MCF 10A (cell line): ENCODE results near the gene OTOP2. TPM values are rescaled to one million over a fixed set of nuclear protein-coding genes. Genes with fewer than 3 reads are reported as not detected.

Experiments
- BruUV-seq: library from RNA; stranded (reverse); fragments of 400-500 nt; replicated peaks from 2 replicates; lab custom pipeline; 2021; lab: Mats Ljungman, UMichigan
- CTCF ChIA-PET: fragments of 300-600 bp; sonication (Branson Sonifier 250); formaldehyde crosslinking; extraction: SDS; loops from one replicate; lab custom pipeline; 2021; ENCODE audit warnings: antibody characterized with exemption, inconsistent platforms; lab: Yijun Ruan, JAX
- POLR2A ChIA-PET: fragments of 300-600, 350-650 bp; sonication (Branson Sonifier 250); formaldehyde crosslinking; extraction: SDS; loops from one replicate; lab custom pipeline; 2020; ENCODE audit warnings: antibody characterized with exemption, inconsistent platforms; lab: Yijun Ruan, JAX
- DNase-seq: peaks from one replicate; pipeline ENCODE4 v3.0.0-alpha.2; 2018; ENCODE audit not compliant: unreplicated experiment
- H3K27ac Mint-ChIP-seq: one replicate; pipeline ENCODE4 v1.8.0; 2022; ENCODE audit warnings: mild to moderate bottlenecking, low read depth, mixed read lengths; ENCODE audit not compliant: unreplicated experiment
- H3K27me3 Mint-ChIP-seq: one replicate; pipeline ENCODE4 v1.8.0; 2022; ENCODE audit warnings: mixed read lengths; ENCODE audit not compliant: insufficient read depth, unreplicated experiment
- H3K36me3 Mint-ChIP-seq: one replicate; pipeline ENCODE4 v1.8.0; 2022; ENCODE audit warnings: mild to moderate bottlenecking, moderate library complexity, mixed read lengths; ENCODE audit not compliant: insufficient read depth, unreplicated experiment
- H3K4me1 Mint-ChIP-seq: one replicate; pipeline ENCODE4 v1.8.0; 2022; ENCODE audit warnings: mixed read lengths; ENCODE audit not compliant: insufficient read depth, unreplicated experiment
- H3K4me3 Mint-ChIP-seq: one replicate; pipeline ENCODE4 v1.8.0; 2022; ENCODE audit warnings: mild to moderate bottlenecking, moderate library complexity, mixed read lengths; ENCODE audit not compliant: unreplicated experiment
- H3K9me3 Mint-ChIP-seq: one replicate; pipeline ENCODE4 v1.8.0; 2022; ENCODE audit warnings: mixed read lengths; ENCODE audit not compliant: unreplicated experiment
- intact Hi-C: fragments of 100-400 bp; cut with micrococcal nuclease; formaldehyde crosslinking; loops from 2 replicates; pipeline ENCODE4 v1.14.1; 2022
- total RNA-seq: library from RNA; stranded (reverse); gene quantifications from 2 replicates; pipeline ENCODE4 v1.2.3, GENCODE V29; 2022
- TF ChIP-seq, protein P1 (sequence below): fragments of 200-600 bp; IDR thresholded peaks from one replicate; pipeline ENCODE4 v1.8.0; 2022; ENCODE audit warnings: antibody characterized with exemption, mild to moderate bottlenecking; ENCODE audit not compliant: unreplicated experiment

OTOP2 gene
- total RNA-seq, 1 experiment from 2014 or later: not detected

DNA sequence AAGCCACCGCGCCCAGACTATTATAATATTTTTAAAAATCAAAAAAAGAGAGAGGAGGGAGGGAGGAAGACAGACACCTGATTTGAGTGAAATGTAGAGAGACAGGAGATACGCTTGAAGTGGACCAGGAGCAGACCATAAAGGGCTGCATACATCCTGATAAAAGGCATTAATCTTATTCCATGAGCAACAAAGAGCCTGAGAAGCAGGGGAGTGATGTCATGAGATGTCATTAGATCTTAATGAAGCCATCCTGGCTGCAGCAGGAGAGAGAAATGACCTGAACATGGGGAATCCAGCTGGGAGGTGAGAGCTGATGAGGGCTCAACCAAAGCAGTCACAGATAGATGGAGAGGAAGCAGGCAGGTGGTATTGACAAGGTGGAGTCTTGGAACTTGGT lies 53.7 kb downstream of the OTOP2 start:
- TF ChIP-seq, protein P1, sequence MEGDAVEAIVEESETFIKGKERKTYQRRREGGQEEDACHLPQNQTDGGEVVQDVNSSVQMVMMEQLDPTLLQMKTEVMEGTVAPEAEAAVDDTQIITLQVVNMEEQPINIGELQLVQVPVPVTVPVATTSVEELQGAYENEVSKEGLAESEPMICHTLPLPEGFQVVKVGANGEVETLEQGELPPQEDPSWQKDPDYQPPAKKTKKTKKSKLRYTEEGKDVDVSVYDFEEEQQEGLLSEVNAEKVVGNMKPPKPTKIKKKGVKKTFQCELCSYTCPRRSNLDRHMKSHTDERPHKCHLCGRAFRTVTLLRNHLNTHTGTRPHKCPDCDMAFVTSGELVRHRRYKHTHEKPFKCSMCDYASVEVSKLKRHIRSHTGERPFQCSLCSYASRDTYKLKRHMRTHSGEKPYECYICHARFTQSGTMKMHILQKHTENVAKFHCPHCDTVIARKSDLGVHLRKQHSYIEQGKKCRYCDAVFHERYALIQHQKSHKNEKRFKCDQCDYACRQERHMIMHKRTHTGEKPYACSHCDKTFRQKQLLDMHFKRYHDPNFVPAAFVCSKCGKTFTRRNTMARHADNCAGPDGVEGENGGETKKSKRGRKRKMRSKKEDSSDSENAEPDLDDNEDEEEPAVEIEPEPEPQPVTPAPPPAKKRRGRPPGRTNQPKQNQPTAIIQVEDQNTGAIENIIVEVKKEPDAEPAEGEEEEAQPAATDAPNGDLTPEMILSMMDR: no peak
- BruUV-seq: no TSS peak
- H3K9me3 Mint-ChIP-seq: no peaks in the 10 kb centered on the region
- ChIA-PET CTCF (interaction anchor here (1.2 kb wide), 1 partner anchor 9 kb away, joined by 5 read pairs; the partner anchor contains the start of gene CDR2L), POLR2A (interaction anchor here (1.2 kb wide), 1 partner anchor 10 kb away, joined by 5 read pairs; the partner anchor contains the start of gene CDR2L)
- no peak for DNase-seq
- no peak overlapping the region for H3K27ac Mint-ChIP-seq
- peaks cover 4% of the 10 kb centered on the region for H3K4me1 Mint-ChIP-seq
- H3K4me3 Mint-ChIP-seq: no peak overlapping the region
- H3K27me3 Mint-ChIP-seq: peaks cover 9% of the 10 kb centered on the region
- intact Hi-C loops: no loop called here
- peaks cover 5% of the 10 kb centered on the region for H3K36me3 Mint-ChIP-seq

DNA sequence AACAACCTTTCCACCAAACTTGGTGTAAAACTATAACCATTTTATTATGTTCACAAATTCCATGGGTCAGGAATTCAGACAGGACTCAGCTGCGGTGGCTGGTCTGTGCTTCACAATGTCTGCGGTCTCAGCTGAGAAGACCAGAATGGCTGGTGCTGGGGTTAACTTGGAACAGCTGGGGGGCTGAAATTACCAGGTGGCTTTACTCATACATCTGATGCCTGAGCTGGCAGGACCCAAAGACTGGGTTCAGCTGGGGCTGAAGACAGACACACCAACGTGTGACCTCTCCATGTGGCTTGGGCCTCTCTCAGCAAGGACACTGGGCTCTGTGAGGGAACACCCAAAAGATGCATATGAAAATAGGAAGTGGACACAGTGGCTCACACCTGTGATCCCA lies 54.2 kb downstream of the OTOP2 start:
- CTCF ChIA-PET: interaction anchor here (1.2 kb wide), 1 partner anchor 9 kb away, joined by 5 read pairs; the partner anchor contains the start of gene CDR2L
- BruUV-seq: no TSS peak

DNA sequence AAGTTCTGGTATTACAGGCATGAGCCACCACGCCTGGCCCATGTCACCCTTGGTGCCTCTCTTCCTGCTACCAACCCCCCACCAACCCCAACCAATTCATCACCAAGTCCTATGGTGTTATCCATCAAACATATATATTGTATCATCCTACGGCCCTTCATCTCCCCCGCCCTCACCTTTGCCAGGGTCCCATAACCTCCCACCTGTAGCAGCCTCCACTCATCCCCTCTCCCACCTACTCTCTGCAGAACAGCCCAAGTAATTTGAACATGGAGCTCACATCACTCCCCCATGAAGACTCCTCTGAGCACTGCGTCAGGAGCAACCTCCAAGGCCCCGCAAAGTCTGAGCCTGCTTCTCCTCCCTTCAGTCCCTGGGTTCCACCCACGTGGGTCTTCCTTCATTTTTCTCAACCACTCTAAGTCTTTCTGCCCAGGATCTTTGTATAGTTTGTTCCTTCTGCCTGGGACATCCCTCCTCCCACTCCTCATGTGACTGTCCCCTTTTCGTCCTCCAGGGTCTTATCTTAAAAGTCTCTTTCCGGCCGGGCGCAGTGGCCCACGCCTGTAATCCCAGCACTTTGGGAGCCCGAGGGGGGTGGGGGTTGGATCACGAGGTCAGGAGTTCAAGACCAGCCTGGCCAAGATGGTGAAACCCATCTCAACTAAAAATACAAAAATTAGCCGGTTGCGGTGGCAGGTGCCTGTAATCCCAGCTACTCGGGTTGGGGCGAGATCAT lies 55.5 kb downstream of the OTOP2 start:
- ChIA-PET POLR2A (no interaction called here), CTCF (interaction anchor here (0.7 to 1.2 kb wide), 2 partner anchors 10 to 56 kb away, joined by 3 to 4 read pairs; partner anchors contain the start of gene OTOP2)
- BruUV-seq: no TSS peak
- Mint-ChIP-seq H3K27ac (no peak overlapping the region), H3K4me1 (no peaks in the 10 kb centered on the region), H3K36me3 (peaks cover 5% of the 10 kb centered on the region), H3K4me3 (no peak overlapping the region), H3K9me3 (no peaks in the 10 kb centered on the region), H3K27me3 (no peaks in the 10 kb centered on the region)
- no peak for DNase-seq
- TF ChIP-seq, protein P1: no peak
- intact Hi-C loops: no loop called here

More for the DNA sequence above, 54.2 kb downstream of the OTOP2 start:
- POLR2A ChIA-PET: interaction anchor here (1.2 kb wide), 1 partner anchor 10 kb away, joined by 5 read pairs; the partner anchor contains the start of gene CDR2L
- no peaks in the 10 kb centered on the region for H3K9me3 Mint-ChIP-seq
- TF ChIP-seq, protein P1: no peak
- H3K27ac Mint-ChIP-seq: no peak overlapping the region
- intact Hi-C loops: no loop called here
- H3K4me1 Mint-ChIP-seq: no peaks in the 10 kb centered on the region
- H3K36me3 Mint-ChIP-seq: peaks cover 5% of the 10 kb centered on the region
- peaks cover 5% of the 10 kb centered on the region for H3K27me3 Mint-ChIP-seq
- H3K4me3 Mint-ChIP-seq: no peak overlapping the region
- DNase-seq: no peak

DNA sequence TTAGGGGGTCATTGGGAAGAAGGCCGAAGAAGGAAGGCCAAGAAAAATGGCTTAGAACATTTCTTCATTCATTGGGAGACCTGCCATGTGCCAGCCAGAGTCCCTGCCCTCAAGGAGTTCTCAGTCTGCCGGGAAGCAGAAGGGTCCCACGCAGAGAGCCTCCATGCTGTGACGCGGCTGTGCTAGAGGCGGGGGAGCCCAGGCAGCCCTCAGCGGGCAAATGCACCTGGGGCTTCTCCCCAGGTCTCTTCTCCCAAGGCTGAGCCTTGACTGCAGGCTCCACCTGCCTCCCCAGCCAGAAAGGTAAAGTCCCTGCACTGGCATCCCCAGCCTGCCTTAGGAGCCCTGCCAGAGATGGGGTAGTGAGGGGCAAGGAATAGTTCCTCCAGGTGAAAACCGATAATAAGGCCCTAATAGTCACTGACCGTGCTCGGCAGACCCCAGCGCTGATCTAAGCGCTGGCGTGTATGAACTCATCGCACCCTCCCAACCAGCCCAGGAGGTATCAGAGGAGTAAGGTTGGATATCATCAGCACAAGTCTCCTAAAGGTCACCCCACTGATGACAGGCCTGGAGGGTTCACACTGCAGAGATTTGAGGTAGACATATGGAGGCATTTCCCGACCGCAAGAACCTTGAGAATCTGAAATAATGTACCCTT lies 57.4 kb downstream of the OTOP2 start:
- intact Hi-C loops: no loop called here
- TF ChIP-seq, protein P1: no peak
- no TSS peak for BruUV-seq
- no peaks in the 10 kb centered on the region for H3K4me1 Mint-ChIP-seq
- H3K36me3 Mint-ChIP-seq: peaks cover 5% of the 10 kb centered on the region
- ChIA-PET CTCF (interaction anchor here (0.6 kb wide), 1 partner anchor 25 kb away, joined by 4 read pairs; no protein-coding TSS in a partner anchor), POLR2A (no interaction called here)
- no peaks in the 10 kb centered on the region for H3K27me3 Mint-ChIP-seq
- no peak for DNase-seq
- peak overlapping the region; percentile 78 for H3K4me3 Mint-ChIP-seq
- peak overlapping the region; percentile 20 for H3K27ac Mint-ChIP-seq
- H3K9me3 Mint-ChIP-seq: no peaks in the 10 kb centered on the region
